Esophagus muscularis mucosa (tissue), 4 donors: ENCODE measurements around the gene CCDC92. TPM values are rescaled to one million over a fixed set of nuclear protein-coding genes. Genes with fewer than 3 reads are reported as not detected.

Source experiments
- DNase-seq: peaks from one replicate; pipeline ENCODE4 v3.0.0-alpha.2; 2017; ENCODE audit errors: extremely low spot score
- H3K27ac ChIP-seq, 4 donors: fragments of 200-600 bp; sonication (generic); replicated peaks in 1 of 4; 1 replicate in 3 of 4; 2 replicates in 1 of 4; pipeline ENCODE4 v1.5.1; 2016 to 2019; ENCODE audit warnings: mild to moderate bottlenecking in 1 of 4
- H3K27me3 ChIP-seq, 4 donors: fragments of 200-600 bp; sonication (generic); one replicate each; pipeline versions ENCODE4 v1.5.1 to v1.6.0; 2016 to 2019
- H3K36me3 ChIP-seq, 4 donors: fragments of 200-600 bp; sonication (generic); one replicate each; pipeline ENCODE4 v1.5.1; 2016 to 2019
- H3K4me1 ChIP-seq, 4 donors: fragments of 200-600 bp; sonication (generic); one replicate each; pipeline ENCODE4 v1.5.1; 2016 to 2019
- H3K4me3 ChIP-seq, 4 donors: fragments of 200-600 bp; sonication (generic); 1 replicate in 2 of 4; 2 replicates in 2 of 4; pipeline ENCODE4 v1.5.1; 2016 to 2019; ENCODE audit warnings: mild to moderate bottlenecking in 4 of 4, moderate library complexity in 1 of 4
- H3K9me3 ChIP-seq, 4 donors: fragments of 200-600 bp; sonication (generic); 1 replicate in 3 of 4; 2 replicates in 1 of 4; pipeline ENCODE4 v1.5.1; 2016 to 2019
- CTCF ChIP-seq, 3 experiments: fragments of 200-600 bp in 2 of 3; fragments of 450-650 bp in 1 of 3; sonication (generic) in 2 of 3; IDR thresholded peaks; one replicate each; pipeline ENCODE4 v1.5.1; 2017 to 2019; ENCODE audit warnings: antibody characterized with exemption in 3 of 3, mild to moderate bottlenecking in 2 of 3, moderate library complexity in 1 of 3
- EP300 ChIP-seq: sonication (generic); formaldehyde crosslinking; IDR thresholded peaks from one replicate; pipeline ENCODE4 v1.6.1; 2017; ENCODE audit warnings: antibody characterized with exemption
- POLR2A ChIP-seq: fragments of 450-650 bp; IDR thresholded peaks from one replicate; pipeline ENCODE4 v1.6.1; 2017; ENCODE audit warnings: antibody characterized with exemption, moderate library complexity, mild to moderate bottlenecking, low read depth
- POLR2AphosphoS5 ChIP-seq, 2 donors: sonication (generic); formaldehyde crosslinking; IDR thresholded peaks; one replicate each; pipeline ENCODE4 v1.6.1; 2017; ENCODE audit warnings: antibody characterized with exemption in 2 of 2
- WGBS: methylation state at CpG from one replicate; pipeline ENCODE4 v1.1.5; 2018; 5-methylcytosine and 5-hydroxymethylcytosine counted together
- intact Hi-C: fragments of 100-400 bp; cut with DNase I; formaldehyde crosslinking; loops from one replicate; pipeline ENCODE4 v1.15.1; 2023
- total RNA-seq, 4 donors: library from RNA; depleted of rRNA; stranded (reverse); fragments of >200 nt; gene quantifications; one replicate each; pipeline versions ENCODE4 v1.1.0 to v1.2.1, GENCODE V29; 2016

CCDC92 gene
- total RNA-seq, 4 donors from 2014 or later, result 42.2 to 66.3 (median 54.1) TPM

GRCh38 chr12:123946152-123946515 lies 26.5 kb downstream of the CCDC92 start:
- Histone ChIP-seq H3K4me3 (no peak overlapping the region), H3K9me3 (no peaks in the 10 kb centered on the region), H3K36me3 (peaks cover 27 to 54% (median 46%) of the 10 kb centered on the region in 4 donors), H3K27ac (no peak overlapping the region), H3K4me1 (peaks cover 20 to 41% (median 39%) of the 10 kb centered on the region in 4 donors), H3K27me3 (no peaks in the 10 kb centered on the region)
- 91% methylated on average over 8 of the region's 8 CpGs for WGBS
- TF ChIP-seq CTCF (IDR thresholded peaks at IDR 0.05) (no peak), POLR2AphosphoS5 (IDR thresholded peaks at IDR 0.05) (no peak), EP300 (no peak)
- intact Hi-C loops, result no loop called here
- DNase-seq, result no peak

- no peak for TF ChIP-seq POLR2AphosphoS5 (IDR thresholded peaks at IDR 0.05)
- no peak for TF ChIP-seq POLR2A
- no peak for TF ChIP-seq CTCF (IDR thresholded peaks at IDR 0.05)
- no peak for TF ChIP-seq EP300
- 89% methylated on average over 17 of the region's 25 CpGs for WGBS
- Histone ChIP-seq H3K27me3 (no peaks in the 10 kb centered on the region), H3K4me1 (peaks cover 16 to 36% (median 33%) of the 10 kb centered on the region in 4 donors), H3K9me3 (no peaks in the 10 kb centered on the region), H3K4me3 (no peak overlapping the region), H3K27ac (no peak overlapping the region), H3K36me3 (peaks cover 33 to 60% (median 52%) of the 10 kb centered on the region in 4 donors)
- no peak for DNase-seq
- intact Hi-C loops, result no loop called here
These were observed 27.1 kb downstream of the CCDC92 start for GRCh38 chr12:123945287-123946151.

GRCh38 chr12:123944696-123945095 lies 27.9 kb downstream of the CCDC92 start:
- Histone ChIP-seq H3K4me1 (peaks cover 11 to 31% (median 27%) of the 10 kb centered on the region in 4 donors), H3K36me3 (peaks cover 40 to 68% (median 60%) of the 10 kb centered on the region in 4 donors), H3K27me3 (no peaks in the 10 kb centered on the region), H3K9me3 (no peaks in the 10 kb centered on the region), H3K27ac (no peak overlapping the region), H3K4me3 (no peak overlapping the region)
- TF ChIP-seq EP300, result no peak
- TF ChIP-seq POLR2AphosphoS5 (IDR thresholded peaks at IDR 0.05), result no peak
- no peak for TF ChIP-seq POLR2A
- no peak for TF ChIP-seq CTCF (IDR thresholded peaks at IDR 0.05)
- WGBS, result 92% methylated on average over 10 of the region's 10 CpGs
- intact Hi-C loops, result no loop called here
- DNase-seq, result no peak

- intact Hi-C loops, result no loop called here
- TF ChIP-seq POLR2AphosphoS5 (IDR thresholded peaks at IDR 0.05) (no peak), EP300 (no peak), POLR2A (no peak), CTCF (IDR thresholded peaks at IDR 0.05) (no peak)
- H3K27me3 ChIP-seq, result no peaks in the 10 kb centered on the region
- peaks cover 11 to 27% (median 19%) of the 10 kb centered on the region in 4 donors for H3K4me1 ChIP-seq
- H3K9me3 ChIP-seq, result no peaks in the 10 kb centered on the region
- WGBS, result 95% methylated on average over 5 of the region's 5 CpGs
- no peak overlapping the region for H3K27ac ChIP-seq
- no peak overlapping the region for H3K4me3 ChIP-seq
- peaks cover 40 to 72% (median 66%) of the 10 kb centered on the region in 4 donors for H3K36me3 ChIP-seq
- DNase-seq, result no peak
These were observed 28.8 kb downstream of the CCDC92 start for GRCh38 chr12:123943816-123944215.
